H1 (cell line): Measurements from ENCODE around the gene FARP2. TPM values are rescaled to one million over a fixed set of nuclear protein-coding genes. Genes with fewer than 3 reads are reported as not detected.

Experiments
- CBX8 ChIP-seq: fragments of 300-800, 300-1000 bp; sonication (generic); IDR thresholded peaks from 2 replicates; pipeline ENCODE4 v1.7.1; 2016; ENCODE audit warnings: low read depth, low read length, borderline replicate concordance
- SRF ChIP-seq: IDR thresholded peaks from 2 replicates; pipeline ENCODE4 v1.6.1; 2011; ENCODE audit warnings: mild to moderate bottlenecking, low read depth, low read length, moderate library complexity
- TAF1 ChIP-seq: IDR thresholded peaks from 2 replicates; pipeline ENCODE4 v1.6.1; 2011; ENCODE audit warnings: mild to moderate bottlenecking, low read depth, low read length
- polyA plus RNA-seq, 7 experiments: library from polyadenylated mRNA; depleted of rRNA in 3 of 7; stranded (reverse) in 5 of 7; unstranded in 2 of 7; fragments of >200 nt in 5 of 7; fragments of 200-250 nt in 2 of 7; gene quantifications; 1 replicate in 5 of 7; 2 replicates in 1 of 7; 4 replicates in 1 of 7; pipeline versions ENCODE4 v1.2.1 to v1.2.3, GENCODE V29; 2011 to 2013; ENCODE audit warnings: missing spikeins in 2 of 7, mixed read lengths in 2 of 7
- total RNA-seq: library from RNA; stranded (reverse); fragmentation: NEBNext Ultra II Directional; extraction: Animal tissue kit (Norgen Biotek cat#: 25700); gene quantifications from 2 replicates; pipeline ENCODE4 v1.2.1, GENCODE V29; 2021

The FARP2 gene
- total and polyA plus RNA-seq, 2 of the 8 experiments (the other 6 are each of a cell fraction or from before 2014, with no cell fraction given) = 12.4 to 33.4 TPM

DNA sequence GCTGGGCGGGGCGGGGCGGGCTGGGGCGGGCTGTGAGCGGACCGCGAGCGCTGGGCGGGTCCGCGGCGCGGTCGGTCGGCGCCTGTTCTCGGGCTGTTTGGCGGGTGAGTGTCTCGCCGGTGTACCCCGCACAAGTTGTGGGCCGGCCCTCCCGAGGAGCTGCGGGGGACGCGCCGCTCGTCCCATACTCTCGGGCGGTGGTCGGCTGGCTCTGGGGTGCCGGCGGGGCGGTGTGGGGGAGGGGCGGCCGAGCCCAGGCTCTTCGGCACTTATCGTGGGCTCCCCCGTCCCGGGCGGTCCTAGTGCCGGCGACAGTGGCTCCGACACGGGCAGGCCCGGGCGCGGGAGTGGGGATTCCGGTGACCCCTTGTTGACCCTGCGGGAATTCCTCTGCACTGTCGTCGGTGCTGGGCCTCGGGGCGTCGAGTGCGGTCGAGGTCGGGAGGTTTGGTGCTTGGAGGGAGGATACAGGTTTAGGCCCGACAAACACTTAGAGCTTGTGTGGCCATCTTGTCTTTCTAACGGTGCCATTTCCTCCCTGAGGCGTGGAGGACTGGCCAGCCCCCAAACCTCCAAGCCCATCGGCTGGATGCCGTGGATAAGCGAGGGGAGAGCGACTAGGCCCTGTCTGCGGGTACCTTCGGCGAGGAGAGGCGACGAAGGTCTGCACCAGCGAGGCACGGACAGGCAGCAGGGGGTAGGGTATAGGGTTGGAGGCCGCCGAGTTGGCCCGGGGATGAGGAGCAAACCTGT, 40.0 kb upstream of the FARP2 start, which contains the start of gene SEPTIN2 (continued):
- no peak for TF ChIP-seq SRF
- no peak for TF ChIP-seq TAF1
- TF ChIP-seq CBX8 = no peak
